ENCODE results near the gene GAPDH. TPM values are rescaled to one million over a fixed set of nuclear protein-coding genes. Genes with fewer than 3 reads are reported as not detected.

GAPDH gene
- total RNA-seq, 2 experiments from 2014 or later, result 6,175 to 6,471 TPM

GRCh38 chr12:6547987-6548386, 13.7 kb downstream of the GAPDH start:
- ChIA-PET CTCF (interaction anchor here (2.1 kb wide), 1 partner anchor 11 kb away, joined by 7 read pairs; no protein-coding TSS in a partner anchor), POLR2A (no interaction called here)
- no peaks in the 10 kb centered on the region for H3K27me3 Mint-ChIP-seq (ENCODE audit: low read depth)
- no peak for ATAC-seq
- H3K36me3 Mint-ChIP-seq (ENCODE audit: low read depth), result peaks cover 44% of the 10 kb centered on the region
- peak overlapping the region; percentile 30 for H3K27ac Mint-ChIP-seq
- H3K4me1 Mint-ChIP-seq (ENCODE audit: low read depth), result peaks cover 28% of the 10 kb centered on the region
- no peaks in the 10 kb centered on the region for H3K9me3 Mint-ChIP-seq (ENCODE audit: insufficient read depth)
- no peak for DNase-seq
- H3K4me3 Mint-ChIP-seq, result no peak overlapping the region

- ATAC-seq, result no peak
- Mint-ChIP-seq H3K27me3 (ENCODE audit: low read depth) (no peaks in the 10 kb centered on the region), H3K4me3 (no peak overlapping the region), H3K4me1 (ENCODE audit: low read depth) (peaks cover 33% of the 10 kb centered on the region), H3K27ac (no peak overlapping the region), H3K36me3 (ENCODE audit: low read depth) (peaks cover 46% of the 10 kb centered on the region), H3K9me3 (ENCODE audit: insufficient read depth) (no peaks in the 10 kb centered on the region)
- CTCF ChIA-PET, result interaction anchor here (1.3 to 1.7 kb wide), 3 partner anchors 9 to 18 kb away, joined by 3 to 6 read pairs (median 4); no protein-coding TSS in a partner anchor
- no peak for DNase-seq
- POLR2A ChIA-PET, result interaction anchor here (7.3 kb wide), 1 partner anchor 12 kb away, joined by 74 read pairs; the partner anchor contains the start of gene GAPDH
Measured at GRCh38 chr12:6548556-6548955, 14.2 kb downstream of the GAPDH start.

- peaks cover 38% of the 10 kb centered on the region for H3K4me1 Mint-ChIP-seq (ENCODE audit: low read depth)
- CTCF ChIA-PET, result interaction anchor here (1.3 to 1.7 kb wide), 3 partner anchors 9 to 17 kb away, joined by 3 to 6 read pairs (median 4); no protein-coding TSS in a partner anchor
- DNase-seq (no peak), ATAC-seq (no peak)
- no peak overlapping the region for H3K4me3 Mint-ChIP-seq
- no peaks in the 10 kb centered on the region for H3K27me3 Mint-ChIP-seq (ENCODE audit: low read depth)
- POLR2A ChIA-PET, result interaction anchor here (0.9 to 7.3 kb wide), 2 partner anchors 12 to 14 kb away, joined by 3 to 74 read pairs; partner anchors contain the start of gene GAPDH
- peak overlapping the region; percentile 30 for H3K27ac Mint-ChIP-seq
- H3K9me3 Mint-ChIP-seq (ENCODE audit: insufficient read depth), result no peaks in the 10 kb centered on the region
- H3K36me3 Mint-ChIP-seq (ENCODE audit: low read depth), result peaks cover 51% of the 10 kb centered on the region
Measured at GRCh38 chr12:6548966-6549683, 14.8 kb downstream of the GAPDH start.

GRCh38 chr12:6549684-6550151, 15.4 kb downstream of the GAPDH start:
- Mint-ChIP-seq H3K4me3 (no peak overlapping the region), H3K9me3 (ENCODE audit: insufficient read depth) (no peaks in the 10 kb centered on the region), H3K27me3 (ENCODE audit: low read depth) (no peaks in the 10 kb centered on the region), H3K36me3 (ENCODE audit: low read depth) (peaks cover 50% of the 10 kb centered on the region), H3K4me1 (ENCODE audit: low read depth) (peaks cover 43% of the 10 kb centered on the region), H3K27ac (peak overlapping the region; percentile 30)
- ATAC-seq (no peak), DNase-seq (no peak)
- ChIA-PET POLR2A (interaction anchor here (0.9 to 7.3 kb wide), 2 partner anchors 13 to 14 kb away, joined by 3 to 74 read pairs; partner anchors contain the start of gene GAPDH), CTCF (interaction anchor here (1.3 to 1.7 kb wide), 3 partner anchors 10 to 17 kb away, joined by 3 to 6 read pairs (median 4); no protein-coding TSS in a partner anchor)

GRCh38 chr12:6550294-6551062, 16.2 kb downstream of the GAPDH start:
- Mint-ChIP-seq H3K9me3 (ENCODE audit: insufficient read depth) (no peaks in the 10 kb centered on the region), H3K4me1 (ENCODE audit: low read depth) (peaks cover 48% of the 10 kb centered on the region), H3K27ac (no peak overlapping the region), H3K36me3 (ENCODE audit: low read depth) (peaks cover 54% of the 10 kb centered on the region), H3K27me3 (ENCODE audit: low read depth) (no peaks in the 10 kb centered on the region), H3K4me3 (no peak overlapping the region)
- ATAC-seq (no peak), DNase-seq (no peak)
- CTCF ChIA-PET, result interaction anchor here (1.7 to 5.1 kb wide), 3 partner anchors 12 to 13 kb away, joined by 6 to 71 read pairs (median 26); partner anchors contain the start of gene GAPDH
- POLR2A ChIA-PET, result interaction anchor here (0.7 to 7.3 kb wide), 3 partner anchors 13 to 18 kb away, joined by 4 to 74 read pairs (median 5); partner anchors contain the start of genes GAPDH and NOP2

- ATAC-seq (no peak), DNase-seq (no peak)
- Mint-ChIP-seq H3K4me1 (ENCODE audit: low read depth) (peaks cover 48% of the 10 kb centered on the region), H3K9me3 (ENCODE audit: insufficient read depth) (no peaks in the 10 kb centered on the region), H3K27ac (no peak overlapping the region), H3K4me3 (no peak overlapping the region), H3K27me3 (ENCODE audit: low read depth) (no peaks in the 10 kb centered on the region), H3K36me3 (ENCODE audit: low read depth) (peaks cover 50% of the 10 kb centered on the region)
- CTCF ChIA-PET, result interaction anchor here (1.0 to 5.1 kb wide), 3 partner anchors 9 to 14 kb away, joined by 3 to 71 read pairs (median 26); partner anchors contain the start of gene GAPDH
- POLR2A ChIA-PET, result interaction anchor here (1.3 to 7.3 kb wide), 2 partner anchors 14 to 18 kb away, joined by 5 to 74 read pairs; partner anchors contain the start of gene GAPDH
Measured at GRCh38 chr12:6551063-6551461, 16.7 kb downstream of the GAPDH start.

- H3K4me1 Mint-ChIP-seq (ENCODE audit: low read depth), result peaks cover 51% of the 10 kb centered on the region
- ChIA-PET CTCF (interaction anchor here (1.0 to 5.1 kb wide), 5 partner anchors 10 to 147 kb away, joined by 3 to 71 read pairs (median 6); partner anchors contain the start of gene GAPDH), POLR2A (interaction anchor here (1.0 to 7.3 kb wide), 3 partner anchors 15 to 19 kb away, joined by 3 to 74 read pairs (median 5); partner anchors contain the start of genes GAPDH and NOP2)
- peaks cover 50% of the 10 kb centered on the region for H3K36me3 Mint-ChIP-seq (ENCODE audit: low read depth)
- H3K4me3 Mint-ChIP-seq, result no peak overlapping the region
- H3K27me3 Mint-ChIP-seq (ENCODE audit: low read depth), result no peaks in the 10 kb centered on the region
- DNase-seq, result no peak
- no peaks in the 10 kb centered on the region for H3K9me3 Mint-ChIP-seq (ENCODE audit: insufficient read depth)
- H3K27ac Mint-ChIP-seq, result no peak overlapping the region
- ATAC-seq, result no peak
Measured at GRCh38 chr12:6551496-6552139, 17.3 kb downstream of the GAPDH start.

- ATAC-seq, result no peak
- ChIA-PET POLR2A (interaction anchor here (1.0 to 7.3 kb wide), 2 partner anchors 15 to 16 kb away, joined by 3 to 74 read pairs; partner anchors contain the start of genes GAPDH and NOP2), CTCF (interaction anchor here (0.8 to 5.1 kb wide), 7 partner anchors 10 to 217 kb away, joined by 3 to 71 read pairs (median 6); partner anchors contain the start of gene GAPDH)
- DNase-seq, result no peak
- Mint-ChIP-seq H3K9me3 (ENCODE audit: insufficient read depth) (no peaks in the 10 kb centered on the region), H3K4me1 (ENCODE audit: low read depth) (peaks cover 56% of the 10 kb centered on the region), H3K36me3 (ENCODE audit: low read depth) (peaks cover 52% of the 10 kb centered on the region), H3K27me3 (ENCODE audit: low read depth) (no peaks in the 10 kb centered on the region), H3K4me3 (no peak overlapping the region), H3K27ac (no peak overlapping the region)
Measured at GRCh38 chr12:6552140-6552551, 17.8 kb downstream of the GAPDH start.

GRCh38 chr12:6553051-6553868, 18.9 kb downstream of the GAPDH start:
- Mint-ChIP-seq H3K27ac (no peak overlapping the region), H3K4me1 (ENCODE audit: low read depth) (peaks cover 62% of the 10 kb centered on the region), H3K36me3 (ENCODE audit: low read depth) (peaks cover 50% of the 10 kb centered on the region), H3K9me3 (ENCODE audit: insufficient read depth) (no peaks in the 10 kb centered on the region), H3K27me3 (ENCODE audit: low read depth) (no peaks in the 10 kb centered on the region), H3K4me3 (peak overlapping the region; percentile 20)
- ATAC-seq, result no peak
- DNase-seq, result no peak
- CTCF ChIA-PET, result interaction anchor here (0.7 to 5.1 kb wide), 15 partner anchors 9 to 385 kb away, joined by 3 to 71 read pairs (median 4); partner anchors contain the start of genes GAPDH, MLF2 and ZNF384
- POLR2A ChIA-PET, result interaction anchor here (1.1 to 7.3 kb wide), 4 partner anchors 12 to 91 kb away, joined by 3 to 74 read pairs (median 4); partner anchors contain the start of genes GAPDH and NOP2
